Hepatocyte (in vitro differentiated cells): ENCODE data around the gene CEP89. TPM values are rescaled to one million over a fixed set of nuclear protein-coding genes. Genes with fewer than 3 reads are reported as not detected.

ENCODE experiments used
- DNase-seq: peaks from one replicate; pipeline ENCODE4 v3.0.0-alpha.2; 2016; ENCODE audit warnings: low spot score
- H2AFZ ChIP-seq: fragments of 200-600 bp; sonication (generic); 2 replicates; pipeline ENCODE4 v1.6.0; 2016; ENCODE audit warnings: antibody characterized with exemption, mild to moderate bottlenecking
- H3K27ac ChIP-seq: fragments of 200-600 bp; sonication (generic); 2 replicates; pipeline ENCODE4 v1.5.1; 2016; ENCODE audit warnings: mild to moderate bottlenecking
- H3K27me3 ChIP-seq: fragments of 200-600 bp; sonication (generic); 2 replicates; pipeline ENCODE4 v1.6.1; 2016
- H3K36me3 ChIP-seq: fragments of 200-600 bp; sonication (generic); replicated peaks from 2 replicates; pipeline ENCODE4 v1.5.1; 2016; ENCODE audit warnings: low read depth; ENCODE audit not compliant: insufficient read depth
- H3K4me1 ChIP-seq: fragments of 200-600 bp; sonication (generic); 2 replicates; pipeline ENCODE4 v1.5.1; 2016; ENCODE audit warnings: mild to moderate bottlenecking, moderate library complexity; ENCODE audit not compliant: insufficient read depth
- H3K4me2 ChIP-seq: fragments of 200-600 bp; sonication (generic); 2 replicates; pipeline ENCODE4 v1.6.0; 2016
- H3K4me3 ChIP-seq: fragments of 200-600 bp; sonication (generic); 2 replicates; pipeline ENCODE4 v1.5.1; 2016; ENCODE audit warnings: mild to moderate bottlenecking
- H3K79me2 ChIP-seq: fragments of 200-600 bp; sonication (generic); 2 replicates; pipeline ENCODE4 v1.6.0; 2017; ENCODE audit warnings: mild to moderate bottlenecking
- H3K9me2 ChIP-seq: fragments of 200-600 bp; sonication (generic); replicated peaks from 2 replicates; pipeline ENCODE4 v1.6.0; 2017; ENCODE audit warnings: mild to moderate bottlenecking; ENCODE audit not compliant: insufficient read depth
- H3K9me3 ChIP-seq: fragments of 200-600 bp; sonication (generic); 2 replicates; pipeline ENCODE4 v1.5.1; 2016; ENCODE audit warnings: low read depth, mild to moderate bottlenecking
- H4K20me1 ChIP-seq: fragments of 200-600 bp; sonication (generic); 2 replicates; pipeline ENCODE4 v1.6.0; 2016; ENCODE audit warnings: mild to moderate bottlenecking; ENCODE audit not compliant: insufficient read depth, poor library complexity, severe bottlenecking
- EZH2 ChIP-seq: fragments of 200-600 bp; sonication (generic); IDR thresholded peaks from 2 replicates; pipeline ENCODE4 v1.6.1; 2016; ENCODE audit warnings: antibody characterized with exemption, mild to moderate bottlenecking, borderline replicate concordance
- EZH2phosphoT487 ChIP-seq: fragments of 200-600 bp; sonication (generic); IDR thresholded peaks from one replicate; pipeline ENCODE4 v1.6.1; 2018; ENCODE audit warnings: antibody characterized with exemption, mild to moderate bottlenecking, low read depth, moderate library complexity; ENCODE audit not compliant: unreplicated experiment, severe bottlenecking
- WGBS: methylation state at CpG from one replicate; pipeline ENCODE4 v1.1.6; 2016; ENCODE audit warnings: low lambda C conversion rate; ENCODE audit errors: missing lambda C conversion rate; 5-methylcytosine and 5-hydroxymethylcytosine counted together
- polyA plus RNA-seq: library from polyadenylated mRNA; unstranded; fragments of >200 nt; fragmentation: Nextera tagmentation; extraction: Ambion mirVana; gene quantifications from 2 replicates; pipeline ENCODE4 v1.2.1, GENCODE V29; 2016
- total RNA-seq: library from RNA; depleted of rRNA; stranded (reverse); fragments of >200 nt; gene quantifications from 2 replicates; pipeline ENCODE4 v1.2.3, GENCODE V29; 2014
- TF ChIP-seq, protein P1 (sequence below): fragments of 200-600 bp; sonication (generic); IDR thresholded peaks from 2 replicates; pipeline ENCODE4 v1.5.1; 2016; ENCODE audit warnings: antibody characterized with exemption, mild to moderate bottlenecking; ENCODE audit not compliant: poor library complexity

The CEP89 gene
- total and polyA plus RNA-seq, 2 experiments from 2014 or later, result 12.1 to 16.4 TPM

GRCh38 chr19:32881766-32882165 is 90.0 kb downstream of the CEP89 start:
- H3K4me3 ChIP-seq, result no peak overlapping the region
- TF ChIP-seq, protein P1, sequence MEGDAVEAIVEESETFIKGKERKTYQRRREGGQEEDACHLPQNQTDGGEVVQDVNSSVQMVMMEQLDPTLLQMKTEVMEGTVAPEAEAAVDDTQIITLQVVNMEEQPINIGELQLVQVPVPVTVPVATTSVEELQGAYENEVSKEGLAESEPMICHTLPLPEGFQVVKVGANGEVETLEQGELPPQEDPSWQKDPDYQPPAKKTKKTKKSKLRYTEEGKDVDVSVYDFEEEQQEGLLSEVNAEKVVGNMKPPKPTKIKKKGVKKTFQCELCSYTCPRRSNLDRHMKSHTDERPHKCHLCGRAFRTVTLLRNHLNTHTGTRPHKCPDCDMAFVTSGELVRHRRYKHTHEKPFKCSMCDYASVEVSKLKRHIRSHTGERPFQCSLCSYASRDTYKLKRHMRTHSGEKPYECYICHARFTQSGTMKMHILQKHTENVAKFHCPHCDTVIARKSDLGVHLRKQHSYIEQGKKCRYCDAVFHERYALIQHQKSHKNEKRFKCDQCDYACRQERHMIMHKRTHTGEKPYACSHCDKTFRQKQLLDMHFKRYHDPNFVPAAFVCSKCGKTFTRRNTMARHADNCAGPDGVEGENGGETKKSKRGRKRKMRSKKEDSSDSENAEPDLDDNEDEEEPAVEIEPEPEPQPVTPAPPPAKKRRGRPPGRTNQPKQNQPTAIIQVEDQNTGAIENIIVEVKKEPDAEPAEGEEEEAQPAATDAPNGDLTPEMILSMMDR, result no peak
- TF ChIP-seq EZH2, result no peak
- TF ChIP-seq EZH2phosphoT487, result no peak
- no peaks in the 10 kb centered on the region for H3K9me2 ChIP-seq
- no peak overlapping the region for H3K4me2 ChIP-seq
- H4K20me1 ChIP-seq, result no peaks in the 10 kb centered on the region
- DNase-seq, result no peak
- no peaks in the 10 kb centered on the region for H3K4me1 ChIP-seq
- no peak overlapping the region for H2AFZ ChIP-seq
- H3K79me2 ChIP-seq, result no peaks in the 10 kb centered on the region
- 92% methylated on average over 12 of the region's 12 CpGs for WGBS
- H3K9me3 ChIP-seq, result no peaks in the 10 kb centered on the region
- no peaks in the 10 kb centered on the region for H3K36me3 ChIP-seq
- no peak overlapping the region for H3K27ac ChIP-seq
- H3K27me3 ChIP-seq, result no peaks in the 10 kb centered on the region

GRCh38 chr19:32880622-32881021 is 91.1 kb downstream of the CEP89 start:
- H3K4me3 ChIP-seq, result no peak overlapping the region
- H3K27me3 ChIP-seq, result no peaks in the 10 kb centered on the region
- H3K27ac ChIP-seq, result no peak overlapping the region
- H3K9me2 ChIP-seq, result no peaks in the 10 kb centered on the region
- no peaks in the 10 kb centered on the region for H3K79me2 ChIP-seq
- WGBS, result 74% methylated on average over 2 of the region's 2 CpGs
- H3K4me1 ChIP-seq, result no peaks in the 10 kb centered on the region
- H3K4me2 ChIP-seq, result no peak overlapping the region
- H4K20me1 ChIP-seq, result no peaks in the 10 kb centered on the region
- TF ChIP-seq EZH2 (no peak), EZH2phosphoT487 (no peak)
- TF ChIP-seq, protein P1, result no peak
- no peaks in the 10 kb centered on the region for H3K36me3 ChIP-seq
- no peak for DNase-seq
- no peaks in the 10 kb centered on the region for H3K9me3 ChIP-seq
- H2AFZ ChIP-seq, result no peak overlapping the region

GRCh38 chr19:32879741-32880140 is 92.0 kb downstream of the CEP89 start:
- H3K79me2 ChIP-seq, result no peaks in the 10 kb centered on the region
- WGBS, result 95% methylated on average over 8 of the region's 8 CpGs

More at GRCh38 chr19:32879741-32880140, 92.0 kb downstream of the CEP89 start:
- no peaks in the 10 kb centered on the region for H3K9me3 ChIP-seq
- no peak overlapping the region for H2AFZ ChIP-seq
- no peaks in the 10 kb centered on the region for H4K20me1 ChIP-seq
- no peaks in the 10 kb centered on the region for H3K9me2 ChIP-seq
- H3K4me2 ChIP-seq, result no peak overlapping the region
- no peak overlapping the region for H3K4me3 ChIP-seq
- DNase-seq, result no peak
- TF ChIP-seq, protein P1, result no peak
- H3K36me3 ChIP-seq, result no peaks in the 10 kb centered on the region
- no peaks in the 10 kb centered on the region for H3K4me1 ChIP-seq
- H3K27ac ChIP-seq, result no peak overlapping the region
- no peaks in the 10 kb centered on the region for H3K27me3 ChIP-seq
